SW480 (cell line): ENCODE measurements around the gene KCMF1.

ENCODE experiments used
- DNase-seq: peaks from one replicate; pipeline ENCODE4 v3.0.0-alpha.2; 2016; ENCODE audit warnings: low spot score

KCMF1 gene

DNA sequence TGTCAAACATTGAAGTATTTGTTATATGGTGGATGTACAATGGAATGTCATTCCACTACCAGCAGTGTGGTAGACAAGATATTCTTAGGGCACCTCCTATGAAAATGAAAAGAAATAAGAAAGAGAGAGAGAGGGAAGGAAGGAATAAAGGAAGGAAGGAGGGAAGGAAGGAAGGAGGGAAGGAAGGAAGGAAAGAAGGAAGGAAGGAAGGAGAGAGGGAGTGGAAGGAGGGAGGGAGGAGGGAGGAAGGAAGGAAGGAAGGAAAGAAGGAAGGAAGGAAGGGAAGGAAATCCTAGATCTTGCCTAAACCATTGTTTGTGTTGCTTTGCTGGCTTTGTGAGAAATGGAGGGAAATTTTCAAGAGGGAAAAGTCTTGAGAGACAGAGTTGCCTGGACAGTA is 112.1 kb downstream of the KCMF1 start:
- no peak for DNase-seq

DNA sequence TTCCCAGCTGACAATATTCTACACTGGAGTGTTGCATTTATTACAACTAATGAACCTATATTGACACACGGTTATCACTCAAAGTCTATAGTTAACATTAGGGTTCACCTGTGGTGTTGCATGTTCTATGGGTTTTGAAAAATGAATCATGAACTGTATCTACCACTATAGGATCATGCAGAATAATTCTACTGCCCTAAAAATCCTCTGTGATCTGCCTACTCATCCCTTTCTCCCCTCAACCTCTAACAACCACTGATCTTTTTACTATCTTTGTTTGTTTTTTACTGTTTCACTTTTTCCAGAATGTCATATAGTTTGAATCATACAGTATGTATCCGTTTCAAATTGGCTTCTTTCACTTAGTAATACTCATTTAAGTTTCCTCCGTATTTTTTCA is 114.6 kb downstream of the KCMF1 start:
- no peak for DNase-seq

DNA sequence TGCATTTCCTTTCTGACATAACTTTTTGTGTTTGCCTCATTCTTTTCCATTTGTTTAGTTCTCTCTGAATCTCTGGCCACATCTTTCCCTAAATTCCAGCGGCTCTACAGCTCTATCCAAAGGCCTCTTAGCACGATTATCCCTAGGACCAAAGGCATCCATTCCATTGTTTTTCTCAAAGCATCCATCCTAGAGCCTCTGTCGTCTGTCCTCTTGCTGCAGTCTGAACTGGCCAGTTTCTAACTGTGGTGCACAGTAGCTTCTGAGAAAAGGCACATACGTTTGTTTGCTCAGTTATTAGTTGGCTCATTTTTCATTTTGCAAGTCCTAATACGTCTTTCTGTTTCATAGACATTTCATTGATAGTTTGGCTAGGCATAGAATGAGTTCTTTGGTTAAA is 116.6 kb downstream of the KCMF1 start:
- no peak for DNase-seq

DNA sequence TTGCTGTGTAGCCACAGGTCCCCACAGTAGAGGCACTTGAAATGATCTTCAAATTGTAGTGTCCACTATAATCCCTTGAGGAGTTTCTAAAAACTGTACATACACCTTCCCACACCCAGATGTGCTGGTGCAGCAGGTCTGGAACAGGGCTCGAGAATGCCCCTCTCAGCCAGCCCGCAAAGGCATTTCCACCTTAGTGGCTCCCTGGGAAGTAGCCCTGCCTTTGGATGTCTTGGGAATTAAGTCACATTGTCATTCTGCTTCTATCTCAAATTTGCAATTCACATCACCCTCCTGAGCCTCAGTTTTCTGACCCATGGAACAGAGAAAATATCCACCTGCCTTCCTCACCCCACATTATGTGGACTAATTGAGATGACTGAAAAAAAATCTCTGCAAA is 118.0 kb downstream of the KCMF1 start:
- no peak for DNase-seq

DNA sequence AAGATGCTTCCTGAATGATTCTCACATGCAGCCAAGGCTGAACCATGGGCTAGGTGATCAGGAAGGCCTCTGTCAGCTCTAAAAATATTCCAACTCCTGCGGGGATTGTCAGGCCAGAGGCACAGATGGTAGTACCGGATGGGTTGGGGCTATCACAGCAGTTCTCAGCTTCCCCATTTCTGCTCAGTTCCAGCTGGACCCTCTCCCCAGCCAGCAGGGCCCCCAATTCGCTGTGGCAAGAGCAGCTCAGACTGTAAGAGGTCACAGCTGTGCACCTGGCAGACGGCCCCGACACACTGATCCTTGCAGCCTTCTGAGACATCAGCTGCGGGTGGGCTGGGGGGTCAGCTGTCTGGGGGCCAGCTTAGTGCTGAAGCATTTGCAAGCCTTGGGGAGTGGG is 118.6 kb downstream of the KCMF1 start:
- no peak for DNase-seq

DNA sequence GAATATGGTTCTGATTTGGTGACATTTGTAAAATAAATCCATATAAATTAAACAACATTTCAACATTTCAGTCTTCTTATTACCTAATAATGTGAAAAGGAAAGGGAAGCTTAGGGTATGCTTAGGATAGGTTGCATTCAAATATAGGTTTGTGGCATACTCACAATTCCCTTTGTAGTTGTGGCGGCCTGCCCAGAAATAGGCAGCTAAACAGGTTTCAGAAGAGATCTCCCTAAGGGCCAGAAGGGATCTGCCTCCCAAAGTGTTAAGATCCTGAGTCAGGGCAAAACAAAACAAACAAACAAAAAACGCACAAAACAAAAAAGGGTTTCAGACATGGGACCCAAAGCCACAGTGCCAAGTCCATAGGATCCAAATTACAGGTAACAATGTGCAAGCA is 120.9 kb downstream of the KCMF1 start:
- DNase-seq, result no peak

DNA sequence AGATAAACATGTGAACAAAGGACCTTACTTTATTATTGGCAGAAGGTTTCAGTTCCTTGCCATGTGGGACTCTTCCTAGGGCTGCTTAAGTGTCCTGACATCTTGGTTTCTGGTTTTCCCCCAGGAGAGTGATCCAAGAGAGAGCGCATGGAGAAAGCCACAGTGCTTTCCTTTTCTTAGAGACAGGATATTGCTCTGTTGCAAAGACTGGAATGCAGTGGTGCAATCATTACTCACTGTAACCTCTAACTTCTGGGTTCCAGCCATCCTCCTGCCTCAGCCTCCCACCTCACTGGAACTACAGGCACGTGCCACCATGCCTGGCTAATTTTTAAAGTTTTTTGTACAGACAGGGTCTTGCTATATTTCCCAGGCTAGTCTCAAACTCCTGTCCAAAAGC is 124.1 kb downstream of the KCMF1 start:
- DNase-seq, result no peak

DNA sequence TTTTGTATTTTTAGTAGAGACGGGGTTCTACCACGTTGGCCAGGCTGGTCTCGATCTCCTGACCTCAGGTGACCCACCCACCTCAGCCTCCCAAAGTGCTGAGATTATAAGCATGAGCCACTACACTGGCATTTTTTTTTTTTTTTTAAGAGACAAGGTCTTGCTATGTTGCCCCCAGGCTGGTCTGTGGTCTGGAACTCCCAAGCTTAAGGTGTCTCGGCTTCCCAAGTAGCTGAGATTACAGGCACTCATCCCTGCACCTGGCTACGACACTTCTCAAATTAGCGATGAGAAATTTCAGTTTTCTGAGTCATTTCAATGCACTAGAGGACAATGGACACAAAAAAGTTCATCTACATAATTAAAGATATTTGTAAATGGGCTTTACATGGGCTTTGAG is 125.7 kb downstream of the KCMF1 start:
- DNase-seq, result no peak

DNA sequence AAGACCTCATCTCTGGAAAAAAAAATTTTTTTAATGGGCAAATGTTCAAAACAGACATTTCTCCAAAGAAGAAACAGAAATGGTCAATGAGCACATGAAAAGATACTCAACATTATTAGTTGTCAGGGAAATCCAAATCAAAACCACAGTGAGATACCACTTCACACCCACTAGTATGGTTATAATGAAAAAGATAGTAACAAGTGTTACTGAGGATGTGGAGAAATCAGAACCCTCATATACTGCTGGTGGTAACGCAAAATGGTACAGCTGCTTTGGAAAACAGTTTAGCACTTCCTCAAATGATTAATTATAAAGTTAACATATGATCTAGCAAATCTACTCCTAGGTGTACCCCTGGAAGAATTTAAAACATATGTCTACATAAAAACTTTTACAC is 133.3 kb downstream of the KCMF1 start:
- no peak for DNase-seq

DNA sequence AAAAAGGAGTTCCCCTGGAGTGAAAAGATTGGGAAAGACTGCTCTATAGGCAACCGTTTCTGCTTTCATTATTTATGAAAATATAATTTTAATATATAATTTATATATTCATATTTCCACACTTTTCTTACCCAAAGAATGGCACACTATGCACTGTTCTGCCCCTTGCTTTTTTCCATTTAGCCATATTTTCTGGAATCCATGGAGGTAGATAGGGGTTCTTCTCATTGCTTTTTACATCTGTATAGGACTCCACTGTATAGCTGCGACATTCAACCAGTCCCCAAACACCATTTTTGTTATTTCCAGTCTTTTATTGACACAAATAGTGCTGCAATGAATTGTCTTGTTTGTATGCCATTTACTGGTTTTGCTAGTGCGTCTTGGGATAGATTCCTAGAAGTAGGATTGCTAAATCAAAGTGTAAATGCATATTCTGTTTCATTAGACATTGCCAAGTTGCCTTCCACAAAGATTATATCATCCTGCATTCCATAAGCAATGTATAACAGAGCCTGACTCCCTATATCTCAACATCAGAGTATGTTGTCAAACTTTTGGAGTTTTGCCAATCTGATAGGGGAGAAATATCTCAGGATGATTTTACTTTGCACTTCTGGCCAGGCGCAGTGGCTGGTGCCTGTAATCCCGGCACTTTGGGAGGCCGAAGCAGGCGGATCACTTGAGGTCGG is 135.7 kb downstream of the KCMF1 start:
- peak; percentile 25 for DNase-seq
